ENCODE results near the gene DLST. TPM values are rescaled to one million over a fixed set of nuclear protein-coding genes. Genes with fewer than 3 reads are reported as not detected.

DLST gene
- 92.4 TPM for total RNA-seq

GRCh38 chr14:74881431-74882102, at the start of gene DLST:
Gene DLST (plus strand): TSS chr14:74881916. CDS start chr14:74881954, 38 bp downstream.
- Histone ChIP-seq H3K4me3 (ENCODE audit: low read length) (peak within 1 kb of the TSS; percentile 99), H3K27me3 (ENCODE audit: insufficient read depth, low read length) (no peaks in the 10 kb centered on the region), H3K4me1 (ENCODE audit: insufficient read depth, low read length) (peaks cover 44% of the 10 kb centered on the region), H3K9me3 (ENCODE audit: low read depth, low read length) (no peaks in the 10 kb centered on the region)

- Histone ChIP-seq H3K4me3 (ENCODE audit: low read length) (no peak overlapping the region), H3K4me1 (ENCODE audit: insufficient read depth, low read length) (peaks cover 8% of the 10 kb centered on the region), H3K27me3 (ENCODE audit: insufficient read depth, low read length) (no peaks in the 10 kb centered on the region), H3K9me3 (ENCODE audit: low read depth, low read length) (no peaks in the 10 kb centered on the region)
Observed at GRCh38 chr14:74832849-74833248, 48.9 kb upstream of the DLST start.

GRCh38 chr14:74834692-74835392, 46.9 kb upstream of the DLST start:
- Histone ChIP-seq H3K9me3 (ENCODE audit: low read depth, low read length) (no peaks in the 10 kb centered on the region), H3K4me1 (ENCODE audit: insufficient read depth, low read length) (peaks cover 16% of the 10 kb centered on the region), H3K4me3 (ENCODE audit: low read length) (no peak overlapping the region)

DNA sequence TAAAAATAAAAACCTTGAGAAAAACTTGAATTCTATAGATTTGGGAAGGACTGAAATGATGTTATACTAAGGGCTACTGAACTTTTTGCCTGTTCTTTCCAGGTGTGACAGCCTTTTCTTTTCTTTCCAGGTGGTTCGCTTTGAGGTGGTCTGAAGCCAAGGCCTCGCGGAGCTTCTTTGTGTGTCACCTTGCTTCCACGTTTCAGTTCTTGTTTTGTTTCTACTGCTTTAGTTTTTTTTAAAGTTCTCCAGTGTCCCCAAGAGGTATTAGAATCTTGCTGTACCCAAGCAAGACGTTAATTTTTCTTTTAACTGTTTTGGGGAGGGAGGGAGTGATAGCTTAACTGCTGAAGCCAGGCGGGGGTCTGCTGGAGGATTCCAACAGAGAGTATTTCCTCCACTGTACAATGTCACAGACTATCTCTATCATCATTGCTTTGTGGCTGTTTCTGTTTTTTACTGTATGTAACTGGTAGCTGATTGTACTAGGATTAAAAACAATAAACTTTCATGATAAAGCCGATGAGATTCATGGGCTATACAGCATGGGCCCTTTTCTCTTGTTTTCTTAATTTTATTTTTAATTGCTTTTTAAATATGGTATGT, 46.0 kb upstream of the DLST start:
- Histone ChIP-seq H3K27me3 (ENCODE audit: insufficient read depth, low read length) (no peaks in the 10 kb centered on the region), H3K4me3 (ENCODE audit: low read length) (no peak overlapping the region), H3K4me1 (ENCODE audit: insufficient read depth, low read length) (peaks cover 20% of the 10 kb centered on the region), H3K9me3 (ENCODE audit: low read depth, low read length) (no peaks in the 10 kb centered on the region)

More at GRCh38 chr14:74834692-74835392, 46.9 kb upstream of the DLST start:
- H3K27me3 ChIP-seq (ENCODE audit: insufficient read depth, low read length), result no peaks in the 10 kb centered on the region

DNA sequence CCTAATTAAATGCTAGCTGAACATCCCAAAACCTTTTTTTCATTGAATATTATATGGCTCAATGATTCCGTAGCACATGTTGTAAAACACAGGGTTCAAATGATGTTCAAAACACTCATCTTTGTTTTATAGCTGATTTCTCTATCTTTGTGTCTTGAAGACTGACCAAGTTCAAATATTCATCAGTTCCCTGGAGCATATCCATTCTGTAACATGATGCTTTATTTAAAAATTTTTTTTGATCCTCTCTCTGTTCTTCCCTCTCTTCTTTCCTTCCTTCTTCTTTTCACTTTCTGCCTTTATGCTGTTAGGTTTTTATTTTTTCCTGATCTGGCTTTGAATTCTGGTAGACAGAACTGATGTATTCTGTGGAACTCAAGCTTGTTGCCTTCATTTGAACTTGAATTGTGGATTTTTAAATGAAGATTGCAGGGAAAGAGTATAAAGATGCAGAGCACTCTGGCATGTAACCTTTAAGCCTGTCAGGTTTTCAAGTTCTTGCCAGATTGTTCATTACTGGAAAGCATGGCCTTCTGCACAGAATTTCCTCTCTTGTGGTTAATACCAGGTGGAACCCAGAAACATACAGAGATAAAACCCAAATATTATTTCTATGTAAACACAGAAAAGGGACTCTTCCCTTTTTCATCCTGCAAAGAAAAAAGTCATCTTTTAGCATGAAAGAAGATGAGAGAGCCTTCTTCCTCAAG, 45.3 kb upstream of the DLST start:
- no peaks in the 10 kb centered on the region for H3K9me3 ChIP-seq (ENCODE audit: low read depth, low read length)
- no peaks in the 10 kb centered on the region for H3K27me3 ChIP-seq (ENCODE audit: insufficient read depth, low read length)
- no peak overlapping the region for H3K4me3 ChIP-seq (ENCODE audit: low read length)
- peaks cover 27% of the 10 kb centered on the region for H3K4me1 ChIP-seq (ENCODE audit: insufficient read depth, low read length)

- no peaks in the 10 kb centered on the region for H3K27me3 ChIP-seq (ENCODE audit: insufficient read depth, low read length)
- no peak overlapping the region for H3K4me3 ChIP-seq (ENCODE audit: low read length)
- peaks cover 39% of the 10 kb centered on the region for H3K4me1 ChIP-seq (ENCODE audit: insufficient read depth, low read length)
- H3K9me3 ChIP-seq (ENCODE audit: low read depth, low read length), result no peaks in the 10 kb centered on the region
Observed at GRCh38 chr14:74838166-74838565, 43.5 kb upstream of the DLST start.

GRCh38 chr14:74840603-74841030, 41.1 kb upstream of the DLST start:
- Histone ChIP-seq H3K4me1 (ENCODE audit: insufficient read depth, low read length) (peaks cover 38% of the 10 kb centered on the region), H3K27me3 (ENCODE audit: insufficient read depth, low read length) (no peaks in the 10 kb centered on the region), H3K9me3 (ENCODE audit: low read depth, low read length) (no peaks in the 10 kb centered on the region), H3K4me3 (ENCODE audit: low read length) (no peak overlapping the region)

DNA sequence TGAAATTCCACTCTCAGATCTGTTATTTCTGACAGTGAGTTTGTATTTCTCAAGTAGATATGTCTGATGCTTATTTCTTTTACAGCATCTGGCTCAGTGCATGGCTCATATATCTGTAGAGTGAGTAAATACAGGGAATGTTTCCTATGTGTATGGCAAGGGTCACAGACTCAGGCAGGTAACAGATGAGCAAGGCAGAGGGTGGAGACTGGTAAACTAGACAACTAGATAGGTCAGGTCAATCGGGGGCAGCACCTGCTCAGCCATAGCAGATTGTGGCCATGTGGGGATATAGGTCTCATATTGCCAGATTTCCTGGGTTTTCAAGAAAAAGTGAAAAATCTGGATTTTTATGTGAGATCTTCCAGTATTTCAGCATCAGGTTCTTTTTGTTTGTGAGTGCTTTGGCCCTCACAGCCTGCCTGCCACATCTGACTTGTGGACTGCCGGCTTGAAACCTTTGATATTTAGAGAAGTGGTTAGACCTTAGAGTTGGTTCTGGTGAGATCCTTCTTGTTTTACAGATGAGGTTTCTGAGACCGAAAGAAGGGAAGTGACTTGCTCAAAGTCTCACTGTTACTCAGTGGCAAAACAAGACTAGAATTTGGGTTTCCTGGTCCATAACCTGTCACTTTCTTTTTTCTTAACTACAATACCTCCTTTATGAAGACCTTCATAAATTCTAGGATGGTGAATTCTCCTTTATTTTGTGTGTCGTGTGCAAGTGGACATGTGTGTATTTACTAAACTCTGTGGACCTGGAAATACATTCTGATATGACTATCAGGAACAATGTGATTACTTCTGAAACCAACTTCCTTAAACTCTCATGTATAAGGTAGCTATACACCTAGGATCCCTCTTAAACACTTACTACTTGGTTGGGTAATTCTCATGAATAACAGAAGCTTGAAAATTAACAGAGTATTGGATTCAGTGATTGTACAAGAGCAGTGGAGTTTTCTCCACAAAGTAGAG, 40.2 kb upstream of the DLST start:
- Histone ChIP-seq H3K4me3 (ENCODE audit: low read length) (no peak overlapping the region), H3K4me1 (ENCODE audit: insufficient read depth, low read length) (peaks cover 33% of the 10 kb centered on the region), H3K27me3 (ENCODE audit: insufficient read depth, low read length) (no peaks in the 10 kb centered on the region), H3K9me3 (ENCODE audit: low read depth, low read length) (no peaks in the 10 kb centered on the region)

DNA sequence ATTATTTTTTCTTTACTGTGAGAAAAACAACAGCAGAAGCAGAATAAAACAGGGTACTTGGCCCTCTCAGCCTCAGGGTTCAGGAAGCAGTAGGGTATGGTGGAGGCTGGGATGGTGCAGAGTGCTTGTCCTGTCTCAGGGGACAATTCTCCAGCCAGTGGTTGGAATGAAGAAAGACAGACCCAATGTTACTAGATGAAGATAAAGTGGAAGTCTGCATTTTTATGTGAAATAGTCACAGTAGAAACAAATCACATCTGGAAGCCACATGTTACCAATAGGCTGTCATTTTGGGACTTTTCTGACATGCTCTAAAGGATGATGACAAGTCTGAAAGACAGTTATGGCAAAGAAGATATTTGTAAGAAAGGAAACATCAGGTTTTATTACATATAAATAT, 38.1 kb upstream of the DLST start:
- peaks cover 27% of the 10 kb centered on the region for H3K4me1 ChIP-seq (ENCODE audit: insufficient read depth, low read length)
- no peaks in the 10 kb centered on the region for H3K9me3 ChIP-seq (ENCODE audit: low read depth, low read length)
- H3K27me3 ChIP-seq (ENCODE audit: insufficient read depth, low read length), result no peaks in the 10 kb centered on the region
- H3K4me3 ChIP-seq (ENCODE audit: low read length), result no peak overlapping the region

GRCh38 chr14:74846168-74846567, 35.5 kb upstream of the DLST start:
- peaks cover 15% of the 10 kb centered on the region for H3K4me1 ChIP-seq (ENCODE audit: insufficient read depth, low read length)
- H3K9me3 ChIP-seq (ENCODE audit: low read depth, low read length), result no peaks in the 10 kb centered on the region
- no peaks in the 10 kb centered on the region for H3K27me3 ChIP-seq (ENCODE audit: insufficient read depth, low read length)
- no peak overlapping the region for H3K4me3 ChIP-seq (ENCODE audit: low read length)

DNA sequence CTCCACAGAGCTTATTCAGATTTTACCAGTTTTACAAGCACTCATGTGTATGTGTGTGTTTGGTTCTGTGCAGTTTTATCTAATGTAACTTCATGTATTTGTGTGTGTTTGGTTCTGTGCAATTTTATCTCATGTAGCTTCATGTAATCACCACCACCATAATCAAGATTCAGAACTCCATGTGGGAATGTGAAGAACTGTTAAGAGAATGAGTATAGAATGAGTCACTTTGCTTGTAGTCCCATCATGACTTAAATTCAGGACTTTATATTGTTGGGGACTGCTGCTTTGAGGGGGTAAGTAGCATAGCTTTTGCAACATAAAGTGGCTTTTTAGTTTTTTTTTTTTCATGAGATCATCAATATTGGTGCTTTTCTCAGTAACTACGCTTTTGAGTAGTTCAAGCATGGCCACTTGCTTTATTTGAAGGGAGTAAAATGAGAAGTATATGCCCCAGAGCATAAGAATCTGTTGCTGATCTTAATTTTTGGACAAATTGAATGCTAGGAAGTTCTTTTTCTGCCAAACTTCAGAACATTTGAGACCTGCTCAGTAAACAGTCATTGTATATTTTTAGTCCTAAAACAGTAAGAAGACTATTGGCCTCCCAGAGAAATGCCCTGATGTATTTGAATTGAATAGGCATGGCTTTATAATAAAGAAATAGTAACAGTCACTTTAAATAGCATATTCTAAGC, 34.6 kb upstream of the DLST start:
- Histone ChIP-seq H3K4me3 (ENCODE audit: low read length) (no peak overlapping the region), H3K9me3 (ENCODE audit: low read depth, low read length) (no peaks in the 10 kb centered on the region), H3K27me3 (ENCODE audit: insufficient read depth, low read length) (no peaks in the 10 kb centered on the region), H3K4me1 (ENCODE audit: insufficient read depth, low read length) (peaks cover 5% of the 10 kb centered on the region)

DNA sequence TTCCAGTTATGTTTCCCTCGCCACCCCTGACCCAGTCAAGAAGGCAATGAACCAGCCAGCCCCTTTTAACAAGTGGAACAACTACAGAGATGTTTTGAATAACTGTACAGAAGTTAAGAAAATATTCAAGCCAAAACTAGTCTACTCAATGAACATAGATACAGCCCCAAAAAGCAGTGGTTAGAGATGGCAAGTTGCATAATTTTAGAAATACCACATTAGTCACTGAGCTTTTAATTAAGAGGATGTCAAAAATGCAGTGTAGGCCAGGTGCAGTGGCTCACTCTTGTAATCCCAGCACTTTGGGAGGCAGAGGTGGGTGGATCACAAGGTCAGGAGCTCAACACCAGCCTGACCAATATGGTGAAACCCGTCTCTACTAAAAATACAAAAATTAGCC, 32.9 kb upstream of the DLST start:
- H3K9me3 ChIP-seq (ENCODE audit: low read depth, low read length), result no peaks in the 10 kb centered on the region
- H3K4me1 ChIP-seq (ENCODE audit: insufficient read depth, low read length), result no peaks in the 10 kb centered on the region
- no peaks in the 10 kb centered on the region for H3K27me3 ChIP-seq (ENCODE audit: insufficient read depth, low read length)
- no peak overlapping the region for H3K4me3 ChIP-seq (ENCODE audit: low read length)

DNA sequence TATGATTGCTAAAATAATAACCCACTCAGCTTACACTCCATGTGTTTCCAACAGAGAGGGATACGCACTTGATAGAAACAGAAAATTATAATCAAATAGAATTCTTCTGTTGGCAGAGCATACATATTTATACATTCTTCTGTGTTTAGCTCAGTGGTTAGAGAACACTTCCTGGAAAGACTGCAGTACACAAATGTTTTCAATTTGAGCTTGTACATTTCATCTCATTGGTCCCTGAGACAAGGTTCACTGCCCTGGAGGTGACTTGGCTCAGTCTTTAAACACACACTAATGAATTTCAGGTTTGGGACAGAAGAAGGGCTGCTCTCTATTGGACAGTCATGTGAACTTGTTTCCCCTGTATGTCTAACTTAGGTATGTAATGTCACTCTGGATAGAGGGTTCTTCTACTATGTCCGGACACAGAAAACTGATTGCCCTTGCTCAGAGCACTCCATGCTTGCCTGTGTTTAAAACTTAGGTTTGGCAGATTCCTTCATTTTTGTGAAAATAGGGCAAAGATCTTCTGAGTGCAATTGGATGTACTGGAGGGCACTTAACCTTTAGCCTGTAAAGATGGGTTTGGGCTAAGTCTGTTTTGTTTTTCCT, 28.7 kb upstream of the DLST start:
- Histone ChIP-seq H3K27me3 (ENCODE audit: insufficient read depth, low read length) (no peaks in the 10 kb centered on the region), H3K9me3 (ENCODE audit: low read depth, low read length) (no peaks in the 10 kb centered on the region), H3K4me3 (ENCODE audit: low read length) (no peak overlapping the region), H3K4me1 (ENCODE audit: insufficient read depth, low read length) (no peaks in the 10 kb centered on the region)

All from mononuclear cell (primary cell).